ENCODE results near the gene POLR1C.
"Not testable (repeated sequence)": the region's sequence is repeated elsewhere in the genome, so short reads cannot be mapped to it uniquely, and the experiment has no call there.

POLR1C gene

DNA sequence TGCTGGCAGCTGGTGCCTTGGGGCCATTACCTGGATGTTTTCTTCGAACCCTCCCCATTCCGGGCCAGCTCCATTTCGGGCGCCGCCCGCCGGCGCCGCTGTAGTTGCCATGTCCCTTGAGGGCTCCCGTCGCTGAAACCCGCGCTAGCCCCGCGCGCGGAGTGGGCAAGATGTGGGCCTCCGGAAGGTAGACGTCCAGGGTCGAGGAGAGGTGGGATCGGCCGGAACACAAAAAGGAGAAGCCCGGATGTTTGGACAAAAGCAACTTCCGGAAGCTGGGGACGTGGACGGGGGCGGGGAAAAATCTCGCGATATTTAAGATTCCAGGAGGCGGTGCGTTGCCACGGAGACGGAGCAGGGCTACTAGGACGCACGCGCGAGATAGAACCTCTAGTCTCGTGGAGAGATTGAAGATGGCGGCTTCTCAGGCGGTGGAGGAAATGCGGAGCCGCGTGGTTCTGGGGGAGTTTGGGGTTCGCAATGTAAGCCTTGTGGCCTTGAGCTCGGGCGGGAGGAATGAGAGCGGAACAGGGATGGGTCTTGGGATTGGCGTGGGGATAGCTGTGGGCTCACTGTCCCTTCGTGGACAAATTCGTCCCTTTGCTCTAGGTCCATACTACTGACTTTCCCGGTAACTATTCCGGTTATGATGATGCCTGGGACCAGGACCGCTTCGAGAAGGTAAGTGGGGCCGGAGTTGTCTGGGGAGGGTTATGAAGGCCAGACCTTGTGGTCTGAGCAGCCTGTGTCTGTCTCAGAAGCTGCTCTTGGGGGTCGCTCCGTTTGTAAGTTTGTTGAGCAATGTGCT, at the start of gene POLR1C, which contains the start of gene YIPF3:
Gene POLR1C (plus strand): TSS at position 393 of the 808 bp plus-strand sequence. CDS start 21 bp downstream, at position 414.
Gene YIPF3 (minus strand): TSS at position 230 of the 808 bp plus-strand sequence. CDS start 119 bp downstream, at position 111.
- DNase-seq, result peak; percentile 96

- not testable (repeated sequence) for DNase-seq
These were observed 49.6 kb upstream of the POLR1C start for GRCh38 chr6:43467265-43467664.

DNA sequence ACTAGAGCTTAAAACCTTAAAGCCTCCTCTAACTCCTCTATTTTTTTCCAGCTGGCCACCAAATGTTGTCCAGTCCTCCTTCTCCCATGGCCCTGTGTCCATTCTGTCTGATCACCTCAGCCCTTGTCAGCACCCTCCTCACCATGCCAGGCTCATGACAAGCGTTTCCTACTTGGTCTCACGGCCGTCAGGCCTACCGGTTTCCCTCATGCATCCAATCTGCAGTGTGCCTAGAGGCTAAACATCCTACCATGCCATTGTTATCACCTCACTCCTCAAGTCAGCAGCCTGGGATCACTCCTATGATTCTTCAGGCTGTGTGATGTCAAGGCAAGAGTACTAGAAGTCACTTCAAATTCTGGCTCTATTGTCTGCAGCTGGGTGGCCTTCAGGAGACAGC, 49.1 kb upstream of the POLR1C start:
- DNase-seq, result no peak

- no peak for DNase-seq
These were observed 48.6 kb upstream of the POLR1C start for GRCh38 chr6:43468240-43468639.

GRCh38 chr6:43468748-43469681, 47.9 kb upstream of the POLR1C start:
- no peak for DNase-seq

DNA sequence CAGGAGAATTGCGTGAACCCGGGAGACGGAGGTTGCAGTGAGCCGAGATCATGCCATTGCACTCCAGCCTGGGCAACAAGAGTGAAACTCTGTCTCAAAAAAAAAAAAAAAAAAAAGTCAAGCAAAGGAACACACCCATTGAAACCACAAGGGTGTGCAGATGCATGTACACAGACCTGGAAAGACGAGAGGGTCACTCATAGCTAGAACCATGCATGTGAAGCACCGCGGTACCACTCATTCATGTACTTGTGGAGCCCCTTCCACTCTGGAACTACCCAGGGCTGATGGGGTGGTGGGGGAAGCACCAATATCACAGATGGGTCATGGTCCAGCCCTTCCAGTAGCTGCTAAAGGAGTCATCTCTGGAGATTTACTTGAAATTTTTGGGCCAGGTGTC, 46.9 kb upstream of the POLR1C start:
- no peak for DNase-seq

GRCh38 chr6:43471399-43471798, 45.5 kb upstream of the POLR1C start:
- DNase-seq, result no peak

DNA sequence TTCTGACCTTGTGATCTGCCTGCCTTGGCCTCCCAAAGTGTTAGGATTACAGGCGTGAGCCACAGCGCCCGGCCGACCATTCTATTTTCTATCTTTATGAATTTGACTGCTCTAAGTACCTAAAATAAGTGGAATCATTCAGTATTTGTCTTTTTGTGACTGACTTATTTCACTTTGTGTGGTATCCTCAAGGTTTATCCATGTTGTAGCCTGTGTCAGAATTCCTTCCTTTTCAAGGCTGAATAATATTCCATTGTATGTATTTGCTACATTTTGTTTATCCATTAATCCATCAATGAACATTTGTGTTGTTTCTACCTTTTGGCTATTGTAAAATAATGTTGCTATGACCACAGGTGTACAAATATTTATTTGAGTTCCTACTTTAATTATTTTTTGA, 44.4 kb upstream of the POLR1C start:
- no peak for DNase-seq

DNA sequence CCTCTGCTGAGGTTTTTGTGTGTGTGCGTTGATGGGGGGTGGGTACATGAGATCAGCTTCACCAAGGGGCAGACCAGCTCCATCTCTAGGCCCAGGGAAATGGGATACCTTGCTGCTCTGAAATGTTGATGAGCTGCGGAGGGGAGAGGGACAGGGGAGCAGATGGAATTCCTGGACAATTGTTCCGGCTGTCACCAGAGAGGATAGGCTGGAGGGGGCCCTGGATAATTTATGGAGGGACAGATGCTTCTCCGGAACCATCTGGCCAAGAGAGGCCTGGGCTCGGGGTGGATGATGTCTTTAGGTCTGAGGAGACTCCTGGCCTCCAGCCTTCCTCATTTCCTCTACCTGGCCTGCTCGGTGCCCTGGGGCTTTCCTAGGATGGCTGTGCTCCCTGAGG, 41.4 kb upstream of the POLR1C start:
- DNase-seq, result no peak

- no peak for DNase-seq
These were observed 40.1 kb upstream of the POLR1C start for GRCh38 chr6:43476746-43477145.

DNA sequence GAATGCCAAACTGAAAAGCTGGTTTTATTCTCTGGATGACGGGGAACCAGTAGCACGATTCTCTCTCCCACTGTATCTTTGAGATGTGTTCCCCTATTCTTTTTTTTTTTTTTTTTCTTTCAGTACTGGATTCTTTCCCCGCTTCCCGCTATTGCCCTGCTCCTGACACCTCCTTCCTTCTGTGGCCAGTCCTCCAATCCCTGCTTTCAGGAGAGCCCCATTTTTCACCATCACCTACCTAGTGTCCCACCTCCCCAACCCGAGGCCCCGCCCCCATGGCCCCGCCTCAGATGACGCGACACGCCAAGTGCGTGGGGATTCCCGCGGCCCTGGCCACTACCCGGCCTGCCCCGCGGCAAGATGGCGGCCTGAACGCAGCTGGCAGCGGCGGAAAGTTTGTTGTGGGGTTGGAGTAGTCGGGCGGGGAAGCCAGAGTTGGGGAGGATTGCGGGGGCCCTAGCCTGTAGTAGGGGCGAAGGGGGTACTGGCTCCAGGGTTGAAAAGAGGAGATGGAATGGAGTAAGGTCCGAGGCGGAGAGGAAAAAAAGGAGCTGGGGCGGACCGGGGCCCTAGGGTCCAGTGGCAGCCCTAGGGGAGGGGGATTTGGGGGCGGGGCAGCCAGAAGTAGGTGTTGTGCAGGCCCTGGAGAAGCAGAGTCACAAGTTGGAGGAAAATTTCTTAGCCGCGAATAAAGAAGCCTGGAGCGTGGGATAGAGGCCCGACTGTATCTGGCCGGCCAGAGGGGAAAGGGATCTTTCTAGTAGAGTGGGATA, 39.5 kb upstream of the POLR1C start, which contains the start of gene TJAP1:
Gene TJAP1 (plus strand): TSS at position 336 of the 773 bp plus-strand sequence. CDS start 21,432 bp downstream, outside the sequence.
- peak; percentile 71 for DNase-seq

GRCh38 chr6:43478008-43478372, 38.9 kb upstream of the POLR1C start:
- DNase-seq, result no peak

- DNase-seq, result no peak
These were observed 35.8 kb upstream of the POLR1C start for GRCh38 chr6:43481075-43481474.

GRCh38 chr6:43481591-43482236, 35.2 kb upstream of the POLR1C start:
- DNase-seq, result no peak

DNA sequence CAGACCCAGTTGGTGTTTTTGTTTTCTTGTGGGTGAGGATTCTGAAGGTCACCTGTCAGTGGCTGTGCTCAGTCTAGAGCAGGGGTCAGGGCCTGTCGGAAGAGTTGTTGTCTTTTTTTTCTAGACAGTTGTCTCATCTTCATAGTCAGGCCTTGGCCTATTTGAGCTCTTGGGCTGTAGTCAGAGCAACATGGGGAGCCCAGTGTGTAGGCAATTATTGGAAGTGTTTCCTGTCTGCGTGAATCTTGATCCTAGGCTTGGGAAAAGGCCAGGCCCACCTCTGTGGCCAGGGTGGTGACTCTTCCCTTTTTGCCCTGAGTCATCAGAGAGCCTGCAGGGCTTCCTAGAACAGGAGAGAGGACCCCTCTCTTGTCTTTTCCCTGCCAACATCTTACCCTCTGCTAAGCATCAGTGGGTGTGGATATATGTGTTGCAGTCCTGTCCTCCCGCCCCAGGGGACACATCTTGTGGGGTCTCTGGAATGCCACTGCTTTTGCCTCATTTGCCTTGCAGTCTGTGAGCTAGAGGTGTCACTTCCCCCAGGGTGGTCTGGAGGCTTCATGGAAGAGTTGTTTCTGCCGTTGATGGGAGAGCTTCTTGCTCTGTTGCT, 28.1 kb upstream of the POLR1C start:
- no peak for DNase-seq

GRCh38 chr6:43489277-43490072, 27.4 kb upstream of the POLR1C start:
- no peak for DNase-seq

DNA sequence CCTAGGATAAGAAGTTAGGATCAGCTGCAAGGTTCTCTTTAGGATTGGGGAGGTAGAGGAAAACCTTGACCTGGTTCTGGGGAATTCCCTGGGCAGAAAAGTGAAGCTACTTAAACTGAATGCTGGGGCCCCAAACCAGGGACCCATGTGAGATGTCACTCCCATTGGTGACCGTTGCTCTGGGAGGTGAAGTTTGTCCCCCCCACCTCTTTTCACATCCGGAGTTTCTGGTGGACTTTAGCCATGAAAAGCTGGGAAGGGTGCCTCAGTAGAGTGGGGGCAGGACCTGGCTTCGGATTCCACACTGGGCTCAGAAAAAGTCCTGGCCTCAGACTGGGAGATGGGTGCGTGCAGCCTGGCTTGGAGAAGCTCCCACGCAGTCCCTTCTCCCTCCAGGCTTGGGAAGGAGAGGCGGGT, 26.4 kb upstream of the POLR1C start:
- DNase-seq, result no peak

GRCh38 chr6:43491750-43492661, 24.9 kb upstream of the POLR1C start:
- DNase-seq, result no peak

- DNase-seq, result no peak
These were observed 24.2 kb upstream of the POLR1C start for GRCh38 chr6:43492673-43493072.

GRCh38 chr6:43493230-43493629, 23.7 kb upstream of the POLR1C start:
- no peak for DNase-seq
